ENCODE measurements around the gene NOX3. TPM values are rescaled to one million over a fixed set of nuclear protein-coding genes. Genes with fewer than 3 reads are reported as not detected.

The NOX3 gene
- total and polyA plus RNA-seq, 2 experiments from 2014 or later, result not detected

DNA sequence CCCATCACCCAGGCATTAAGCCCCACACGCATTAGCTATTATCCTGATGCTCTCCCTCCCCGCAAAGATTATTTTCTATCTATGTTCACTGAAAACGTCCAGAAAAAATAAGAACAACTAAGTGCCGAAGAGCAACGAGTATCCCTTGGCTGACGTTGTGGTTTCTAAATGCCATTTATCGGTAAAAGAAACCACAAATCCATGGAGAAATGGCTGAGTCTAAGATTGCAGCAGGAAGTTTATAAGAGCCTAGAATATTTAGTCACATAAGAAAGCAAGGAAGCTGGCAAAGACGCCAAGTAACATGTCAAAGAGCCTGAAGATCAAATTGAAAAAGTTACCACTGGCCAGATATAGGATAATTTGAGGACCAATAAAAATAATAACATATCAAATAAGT is 18.1 kb upstream of the NOX3 start:
- DNase-seq (ENCODE audit: low spot score) (no peak), ATAC-seq (no peak)
- Histone ChIP-seq H3F3A (replicated peaks; ENCODE audit: low read depth) (no peaks in the 10 kb centered on the region), H3K27ac (ENCODE audit: low read depth) (no peak overlapping the region), H3K4me2 (no peak overlapping the region), H3K27me3 (ENCODE audit: insufficient read depth) (no peaks in the 10 kb centered on the region), H3K9me2 (ENCODE audit: insufficient read depth) (0 out of 2 replicates have a peak, but pooled peaks cover 6% of the 10 kb centered on the region), H2AFZ (no peak overlapping the region), H3K79me2 (replicated peaks; ENCODE audit: insufficient read depth) (no peaks in the 10 kb centered on the region), H3K36me3 (ENCODE audit: insufficient read depth) (no peaks in the 10 kb centered on the region), H3K4me3 (no peak overlapping the region), H3K4me1 (ENCODE audit: insufficient read depth) (no peaks in the 10 kb centered on the region), H4K20me1 (replicated peaks; ENCODE audit: insufficient read depth) (no peaks in the 10 kb centered on the region)
- Mint-ChIP-seq H3K4me1 (no peaks in the 10 kb centered on the region), H3K36me3 (ENCODE audit: low read depth) (peaks cover 14% of the 10 kb centered on the region), H3K4me3 (no peak overlapping the region), H3K27me3 (ENCODE audit: insufficient read depth, low read depth, poor library complexity) (no peaks in the 10 kb centered on the region), H3K27ac (no peak overlapping the region), H3K9me3 (peaks cover 19% of the 10 kb centered on the region)
- no peak for TF ChIP-seq ZNF331 (CRISPR knock-in tag; IDR thresholded peaks at IDR 0.05; ENCODE audit: low read depth)
- TF ChIP-seq CREB1 (CRISPR knock-in tag; IDR thresholded peaks at IDR 0.05; ENCODE audit: low read depth), result no peak
- no peak for TF ChIP-seq ZNF114 (CRISPR knock-in tag; IDR thresholded peaks at IDR 0.05)
- TF ChIP-seq JUNB (IDR thresholded peaks at IDR 0.05; ENCODE audit: unreplicated experiment), result no peak
- TF ChIP-seq STAT1 (IDR thresholded peaks at IDR 0.05; ENCODE audit: unreplicated experiment), result no peak
- TF ChIP-seq, protein P1, sequence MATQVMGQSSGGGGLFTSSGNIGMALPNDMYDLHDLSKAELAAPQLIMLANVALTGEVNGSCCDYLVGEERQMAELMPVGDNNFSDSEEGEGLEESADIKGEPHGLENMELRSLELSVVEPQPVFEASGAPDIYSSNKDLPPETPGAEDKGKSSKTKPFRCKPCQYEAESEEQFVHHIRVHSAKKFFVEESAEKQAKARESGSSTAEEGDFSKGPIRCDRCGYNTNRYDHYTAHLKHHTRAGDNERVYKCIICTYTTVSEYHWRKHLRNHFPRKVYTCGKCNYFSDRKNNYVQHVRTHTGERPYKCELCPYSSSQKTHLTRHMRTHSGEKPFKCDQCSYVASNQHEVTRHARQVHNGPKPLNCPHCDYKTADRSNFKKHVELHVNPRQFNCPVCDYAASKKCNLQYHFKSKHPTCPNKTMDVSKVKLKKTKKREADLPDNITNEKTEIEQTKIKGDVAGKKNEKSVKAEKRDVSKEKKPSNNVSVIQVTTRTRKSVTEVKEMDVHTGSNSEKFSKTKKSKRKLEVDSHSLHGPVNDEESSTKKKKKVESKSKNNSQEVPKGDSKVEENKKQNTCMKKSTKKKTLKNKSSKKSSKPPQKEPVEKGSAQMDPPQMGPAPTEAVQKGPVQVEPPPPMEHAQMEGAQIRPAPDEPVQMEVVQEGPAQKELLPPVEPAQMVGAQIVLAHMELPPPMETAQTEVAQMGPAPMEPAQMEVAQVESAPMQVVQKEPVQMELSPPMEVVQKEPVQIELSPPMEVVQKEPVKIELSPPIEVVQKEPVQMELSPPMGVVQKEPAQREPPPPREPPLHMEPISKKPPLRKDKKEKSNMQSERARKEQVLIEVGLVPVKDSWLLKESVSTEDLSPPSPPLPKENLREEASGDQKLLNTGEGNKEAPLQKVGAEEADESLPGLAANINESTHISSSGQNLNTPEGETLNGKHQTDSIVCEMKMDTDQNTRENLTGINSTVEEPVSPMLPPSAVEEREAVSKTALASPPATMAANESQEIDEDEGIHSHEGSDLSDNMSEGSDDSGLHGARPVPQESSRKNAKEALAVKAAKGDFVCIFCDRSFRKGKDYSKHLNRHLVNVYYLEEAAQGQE (IDR thresholded peaks at IDR 0.05; ENCODE audit: unreplicated experiment), result no peak
- TF ChIP-seq, protein P2, sequence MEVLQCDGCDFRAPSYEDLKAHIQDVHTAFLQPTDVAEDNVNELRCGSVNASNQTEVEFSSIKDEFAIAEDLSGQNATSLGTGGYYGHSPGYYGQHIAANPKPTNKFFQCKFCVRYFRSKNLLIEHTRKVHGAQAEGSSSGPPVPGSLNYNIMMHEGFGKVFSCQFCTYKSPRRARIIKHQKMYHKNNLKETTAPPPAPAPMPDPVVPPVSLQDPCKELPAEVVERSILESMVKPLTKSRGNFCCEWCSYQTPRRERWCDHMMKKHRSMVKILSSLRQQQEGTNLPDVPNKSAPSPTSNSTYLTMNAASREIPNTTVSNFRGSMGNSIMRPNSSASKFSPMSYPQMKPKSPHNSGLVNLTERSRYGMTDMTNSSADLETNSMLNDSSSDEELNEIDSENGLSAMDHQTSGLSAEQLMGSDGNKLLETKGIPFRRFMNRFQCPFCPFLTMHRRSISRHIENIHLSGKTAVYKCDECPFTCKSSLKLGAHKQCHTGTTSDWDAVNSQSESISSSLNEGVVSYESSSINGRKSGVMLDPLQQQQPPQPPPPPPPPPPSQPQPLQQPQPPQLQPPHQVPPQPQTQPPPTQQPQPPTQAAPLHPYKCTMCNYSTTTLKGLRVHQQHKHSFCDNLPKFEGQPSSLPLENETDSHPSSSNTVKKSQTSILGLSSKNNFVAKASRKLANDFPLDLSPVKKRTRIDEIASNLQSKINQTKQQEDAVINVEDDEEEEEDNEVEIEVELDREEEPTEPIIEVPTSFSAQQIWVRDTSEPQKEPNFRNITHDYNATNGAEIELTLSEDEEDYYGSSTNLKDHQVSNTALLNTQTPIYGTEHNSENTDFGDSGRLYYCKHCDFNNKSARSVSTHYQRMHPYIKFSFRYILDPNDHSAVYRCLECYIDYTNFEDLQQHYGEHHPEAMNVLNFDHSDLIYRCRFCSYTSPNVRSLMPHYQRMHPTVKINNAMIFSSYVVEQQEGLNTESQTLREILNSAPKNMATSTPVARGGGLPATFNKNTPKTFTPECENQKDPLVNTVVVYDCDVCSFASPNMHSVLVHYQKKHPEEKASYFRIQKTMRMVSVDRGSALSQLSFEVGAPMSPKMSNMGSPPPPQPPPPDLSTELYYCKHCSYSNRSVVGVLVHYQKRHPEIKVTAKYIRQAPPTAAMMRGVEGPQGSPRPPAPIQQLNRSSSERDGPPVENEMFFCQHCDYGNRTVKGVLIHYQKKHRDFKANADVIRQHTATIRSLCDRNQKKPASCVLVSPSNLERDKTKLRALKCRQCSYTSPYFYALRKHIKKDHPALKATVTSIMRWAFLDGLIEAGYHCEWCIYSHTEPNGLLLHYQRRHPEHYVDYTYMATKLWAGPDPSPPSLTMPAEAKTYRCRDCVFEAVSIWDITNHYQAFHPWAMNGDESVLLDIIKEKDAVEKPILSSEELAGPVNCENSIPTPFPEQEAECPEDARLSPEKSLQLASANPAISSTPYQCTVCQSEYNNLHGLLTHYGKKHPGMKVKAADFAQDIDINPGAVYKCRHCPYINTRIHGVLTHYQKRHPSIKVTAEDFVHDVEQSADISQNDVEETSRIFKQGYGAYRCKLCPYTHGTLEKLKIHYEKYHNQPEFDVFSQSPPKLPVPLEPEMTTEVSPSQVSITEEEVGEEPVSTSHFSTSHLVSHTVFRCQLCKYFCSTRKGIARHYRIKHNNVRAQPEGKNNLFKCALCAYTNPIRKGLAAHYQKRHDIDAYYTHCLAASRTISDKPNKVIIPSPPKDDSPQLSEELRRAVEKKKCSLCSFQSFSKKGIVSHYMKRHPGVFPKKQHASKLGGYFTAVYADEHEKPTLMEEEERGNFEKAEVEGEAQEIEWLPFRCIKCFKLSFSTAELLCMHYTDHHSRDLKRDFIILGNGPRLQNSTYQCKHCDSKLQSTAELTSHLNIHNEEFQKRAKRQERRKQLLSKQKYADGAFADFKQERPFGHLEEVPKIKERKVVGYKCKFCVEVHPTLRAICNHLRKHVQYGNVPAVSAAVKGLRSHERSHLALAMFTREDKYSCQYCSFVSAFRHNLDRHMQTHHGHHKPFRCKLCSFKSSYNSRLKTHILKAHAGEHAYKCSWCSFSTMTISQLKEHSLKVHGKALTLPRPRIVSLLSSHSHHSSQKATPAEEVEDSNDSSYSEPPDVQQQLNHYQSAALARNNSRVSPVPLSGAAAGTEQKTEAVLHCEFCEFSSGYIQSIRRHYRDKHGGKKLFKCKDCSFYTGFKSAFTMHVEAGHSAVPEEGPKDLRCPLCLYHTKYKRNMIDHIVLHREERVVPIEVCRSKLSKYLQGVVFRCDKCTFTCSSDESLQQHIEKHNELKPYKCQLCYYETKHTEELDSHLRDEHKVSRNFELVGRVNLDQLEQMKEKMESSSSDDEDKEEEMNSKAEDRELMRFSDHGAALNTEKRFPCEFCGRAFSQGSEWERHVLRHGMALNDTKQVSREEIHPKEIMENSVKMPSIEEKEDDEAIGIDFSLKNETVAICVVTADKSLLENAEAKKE (CRISPR knock-in tag; IDR thresholded peaks at IDR 0.05), result no peak
- TF ChIP-seq NANOG (IDR thresholded peaks at IDR 0.05; ENCODE audit: borderline replicate concordance), result no peak
- no peak for TF ChIP-seq POLR2AphosphoS5 (IDR thresholded peaks at IDR 0.05; ENCODE audit: low read depth)
- TF ChIP-seq, protein P3, sequence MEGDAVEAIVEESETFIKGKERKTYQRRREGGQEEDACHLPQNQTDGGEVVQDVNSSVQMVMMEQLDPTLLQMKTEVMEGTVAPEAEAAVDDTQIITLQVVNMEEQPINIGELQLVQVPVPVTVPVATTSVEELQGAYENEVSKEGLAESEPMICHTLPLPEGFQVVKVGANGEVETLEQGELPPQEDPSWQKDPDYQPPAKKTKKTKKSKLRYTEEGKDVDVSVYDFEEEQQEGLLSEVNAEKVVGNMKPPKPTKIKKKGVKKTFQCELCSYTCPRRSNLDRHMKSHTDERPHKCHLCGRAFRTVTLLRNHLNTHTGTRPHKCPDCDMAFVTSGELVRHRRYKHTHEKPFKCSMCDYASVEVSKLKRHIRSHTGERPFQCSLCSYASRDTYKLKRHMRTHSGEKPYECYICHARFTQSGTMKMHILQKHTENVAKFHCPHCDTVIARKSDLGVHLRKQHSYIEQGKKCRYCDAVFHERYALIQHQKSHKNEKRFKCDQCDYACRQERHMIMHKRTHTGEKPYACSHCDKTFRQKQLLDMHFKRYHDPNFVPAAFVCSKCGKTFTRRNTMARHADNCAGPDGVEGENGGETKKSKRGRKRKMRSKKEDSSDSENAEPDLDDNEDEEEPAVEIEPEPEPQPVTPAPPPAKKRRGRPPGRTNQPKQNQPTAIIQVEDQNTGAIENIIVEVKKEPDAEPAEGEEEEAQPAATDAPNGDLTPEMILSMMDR (conservative IDR thresholded peaks at IDR 0.05; ENCODE audit: low read depth in 2 of 2), result no peak
